Measurements from ENCODE around the gene USH1C. TPM values are rescaled to one million over a fixed set of nuclear protein-coding genes. Genes with fewer than 3 reads are reported as not detected.

The USH1C gene
- total and polyA plus RNA-seq, 4 donors: 0.09 to 1.3 (median 0.75) TPM

- Histone ChIP-seq H3K27me3 (ENCODE audit: control insufficient read depth in 4 of 4, insufficient read depth in 4 of 4, low read length in 3 of 4) (no peaks in the 10 kb centered on the region), H3K9me3 (ENCODE audit: control insufficient read depth in 4 of 4, low read length in 3 of 4) (no peaks in the 10 kb centered on the region), H3K27ac (ENCODE audit: low read depth in 1 of 2, low read length in 2 of 2) (no peak overlapping the region), H3K4me1 (ENCODE audit: control insufficient read depth in 4 of 4, insufficient read depth in 4 of 4, low read length in 3 of 4) (no peaks in the 10 kb centered on the region), H3K9ac (ENCODE audit: low read depth in 1 of 2, low read length in 2 of 2) (no peak overlapping the region), H3K36me3 (ENCODE audit: control insufficient read depth in 4 of 4, insufficient read depth in 3 of 4, low read depth in 1 of 4, low read length in 3 of 4) (no peaks in the 10 kb centered on the region), H3K4me3 (ENCODE audit: low read depth in 1 of 3, low read length in 3 of 3) (no peak overlapping the region)
- TF ChIP-seq CTCF (IDR thresholded peaks at IDR 0.05; ENCODE audit: low read depth, low read length, missing input control): no peak
- TF ChIP-seq ZBTB33 (IDR thresholded peaks at IDR 0.05): no peak
- no peak for TF ChIP-seq HNF4A (conservative IDR thresholded peaks at IDR 0.05)
- no peak for DNase-seq (ENCODE audit: low spot score)
- WGBS: 76% methylated on average over 5 of the region's 5 CpGs
Measured at GRCh38 chr11:17445240-17445795, 98.9 kb downstream of the USH1C start.

GRCh38 chr11:17443926-17444690, 100.1 kb downstream of the USH1C start:
- Histone ChIP-seq H3K9me3 (ENCODE audit: control insufficient read depth in 4 of 4, low read length in 3 of 4) (no peaks in the 10 kb centered on the region), H3K9ac (ENCODE audit: low read depth in 1 of 2, low read length in 2 of 2) (no peak overlapping the region), H3K27ac (ENCODE audit: low read depth in 1 of 2, low read length in 2 of 2) (no peak overlapping the region), H3K4me1 (ENCODE audit: control insufficient read depth in 4 of 4, insufficient read depth in 4 of 4, low read length in 3 of 4) (no peaks in the 10 kb centered on the region), H3K36me3 (ENCODE audit: control insufficient read depth in 4 of 4, insufficient read depth in 3 of 4, low read depth in 1 of 4, low read length in 3 of 4) (no peaks in the 10 kb centered on the region), H3K27me3 (ENCODE audit: control insufficient read depth in 4 of 4, insufficient read depth in 4 of 4, low read length in 3 of 4) (no peaks in the 10 kb centered on the region), H3K4me3 (ENCODE audit: low read depth in 1 of 3, low read length in 3 of 3) (no peak overlapping the region)
- 90% methylated on average over 2 of the region's 2 CpGs for WGBS
- DNase-seq (ENCODE audit: low spot score): no peak
- TF ChIP-seq NR2F2 (IDR thresholded peaks at IDR 0.05) (no peak), TAF1 (conservative IDR thresholded peaks at IDR 0.05) (no peak), SP1 (IDR thresholded peaks at IDR 0.05) (no peak), JUND (IDR thresholded peaks at IDR 0.05) (no peak), MAX (IDR thresholded peaks at IDR 0.05) (no peak), FOXA2 (IDR thresholded peaks at IDR 0.05) (no peak), RXRA (IDR thresholded peaks at IDR 0.05) (no peak), RAD21 (IDR thresholded peaks at IDR 0.05) (no peak), EGR1 (IDR thresholded peaks at IDR 0.05; ENCODE audit: low read depth in 2 of 2) (no peak), HNF4A (conservative IDR thresholded peaks at IDR 0.05) (no peak), ATF3 (IDR thresholded peaks at IDR 0.05) (no peak), ZBTB33 (IDR thresholded peaks at IDR 0.05) (no peak), FOXA1 (IDR thresholded peaks at IDR 0.05) (no peak), GABPA (IDR thresholded peaks at IDR 0.05 in 1 of 2, conservative IDR thresholded peaks at IDR 0.05 in 1 of 2) (no peak), REST (IDR thresholded peaks at IDR 0.05) (no peak), YY1 (IDR thresholded peaks at IDR 0.05) (no peak), CTCF (IDR thresholded peaks at IDR 0.05; ENCODE audit: low read depth, low read length, missing input control) (no peak)
